Activated T-cell treated with anti-CD3 and anti-CD28 coated beads, Interleukin-2, amount 50 U/mL, for 1 hour (primary cell): Measurements from ENCODE around the gene EPHA4.

Source experiments
- DNase-seq: peaks from one replicate; pipeline ENCODE4 v3.0.0-alpha.2; 2020

The EPHA4 gene

DNA sequence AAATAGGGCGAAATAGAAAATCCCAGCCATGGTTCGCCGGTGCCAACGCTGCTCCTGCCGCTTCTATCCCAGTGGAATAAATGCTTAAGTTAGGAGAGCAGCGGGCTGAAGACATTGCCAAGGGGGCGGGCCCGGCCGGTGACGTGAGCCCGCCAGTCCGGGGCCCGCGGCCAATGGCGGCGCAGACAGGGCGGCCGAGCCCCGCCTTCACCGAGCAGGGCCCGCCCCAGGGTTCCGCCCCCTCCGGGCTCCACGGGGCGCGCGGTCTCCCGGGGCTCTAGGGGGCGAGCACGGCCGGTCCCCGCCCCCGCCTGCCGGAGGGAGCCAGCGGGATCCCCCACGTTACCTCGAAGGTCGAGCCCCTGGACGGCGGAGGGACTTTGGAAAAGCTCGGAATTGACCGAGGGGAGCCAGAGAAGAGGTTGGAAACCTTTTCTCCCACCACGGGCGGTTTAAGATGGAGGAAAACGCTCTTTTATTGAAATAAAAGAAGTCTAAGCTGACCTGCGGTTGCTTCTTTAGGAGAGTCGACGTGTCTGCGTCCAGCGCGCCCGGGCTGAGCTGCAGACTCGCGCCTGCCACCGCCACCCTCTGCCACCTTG is at the start of gene EPHA4:
TSS of gene EPHA4 (minus strand) at position 86 of the 602 bp plus-strand sequence. CDS start at position 30, 56 bp downstream.
- peak; percentile 93 for DNase-seq

- DNase-seq, result no peak
Observed at GRCh38 chr2:221618007-221618406, 45.9 kb upstream of the EPHA4 start.

DNA sequence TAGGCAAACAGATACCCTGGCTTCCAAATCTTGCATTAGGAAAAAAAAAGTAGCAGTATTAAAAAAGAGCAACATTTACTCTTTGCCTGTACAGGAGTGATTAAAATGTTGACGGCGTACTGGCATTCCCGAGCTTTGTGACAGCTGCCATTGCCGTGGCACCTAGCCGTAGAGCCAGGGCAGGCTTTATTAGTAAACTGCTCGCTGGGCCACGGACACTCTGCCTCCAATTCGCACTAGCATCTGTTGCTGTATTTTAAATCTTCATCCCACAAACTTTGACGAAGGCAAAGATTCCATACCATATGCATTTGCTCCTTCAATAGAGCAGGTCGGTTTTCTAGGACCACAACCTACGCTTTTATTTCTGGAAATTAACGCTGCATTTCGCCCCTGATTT is 44.5 kb upstream of the EPHA4 start:
- no peak for DNase-seq

DNA sequence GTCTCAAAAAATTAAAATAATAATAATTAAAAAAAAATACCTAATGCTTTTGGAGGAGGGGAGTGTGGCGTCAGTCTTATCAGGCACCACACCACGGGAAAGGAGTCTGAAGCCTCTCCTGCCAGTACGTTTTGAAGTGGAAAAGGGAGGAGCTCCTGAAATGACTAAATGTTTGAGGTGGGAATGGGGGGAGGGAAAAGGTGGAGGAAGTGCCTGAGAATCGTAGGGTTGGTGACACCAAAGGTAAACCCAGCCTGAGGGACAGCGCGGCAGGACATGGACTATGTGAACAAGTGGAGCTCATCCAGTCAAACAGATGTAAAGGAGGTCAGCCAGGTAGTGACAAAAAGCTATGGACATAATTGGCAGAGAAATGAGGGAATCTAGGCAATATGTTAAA is 42.2 kb upstream of the EPHA4 start:
- no peak for DNase-seq

DNA sequence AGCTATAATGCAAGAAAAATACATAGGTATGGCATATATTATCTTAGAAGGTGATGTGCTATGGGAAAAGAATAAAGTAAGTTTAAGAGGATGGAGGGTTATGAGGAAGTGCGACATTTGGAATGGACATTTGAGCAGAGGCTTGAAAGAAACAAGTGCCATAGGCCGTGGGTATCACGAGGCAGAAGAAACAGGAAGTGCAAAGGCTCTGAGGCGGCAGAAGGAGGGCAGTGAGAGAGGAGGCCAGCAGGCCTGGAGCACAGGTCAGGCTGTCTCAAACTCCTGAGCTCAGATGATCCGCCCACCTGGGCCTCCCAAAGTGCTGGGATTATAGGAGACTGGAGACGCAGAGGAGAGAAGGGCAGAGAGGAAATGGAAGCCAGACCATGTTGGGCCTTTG is 40.7 kb upstream of the EPHA4 start:
- no peak for DNase-seq

- no peak for DNase-seq
Observed at GRCh38 chr2:221612161-221612560, 40.1 kb upstream of the EPHA4 start.

- DNase-seq, result no peak
Observed at GRCh38 chr2:221610675-221611074, 38.6 kb upstream of the EPHA4 start.

- no peak for DNase-seq
Observed at GRCh38 chr2:221610255-221610654, 38.2 kb upstream of the EPHA4 start.

DNA sequence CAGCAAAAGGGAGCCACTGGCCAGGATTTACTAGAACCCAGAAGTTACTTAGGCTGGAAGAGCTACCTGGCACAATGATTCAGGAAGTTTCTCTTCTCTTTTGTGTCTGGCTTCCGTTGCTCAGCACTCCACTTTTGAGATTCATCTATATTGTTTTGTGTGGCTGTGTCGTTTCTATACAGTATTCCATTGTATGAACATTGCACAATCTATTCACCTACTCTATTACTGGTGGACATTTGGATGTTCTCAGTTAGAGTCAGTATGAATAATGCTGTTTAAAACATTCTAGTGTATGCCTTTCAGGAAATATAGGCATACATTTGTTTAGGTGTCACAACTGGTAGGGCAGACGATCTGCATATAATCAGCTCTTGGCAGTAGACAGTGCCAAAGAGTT is 36.3 kb upstream of the EPHA4 start:
- no peak for DNase-seq

- DNase-seq, result no peak
Observed at GRCh38 chr2:221606424-221606823, 34.3 kb upstream of the EPHA4 start.

DNA sequence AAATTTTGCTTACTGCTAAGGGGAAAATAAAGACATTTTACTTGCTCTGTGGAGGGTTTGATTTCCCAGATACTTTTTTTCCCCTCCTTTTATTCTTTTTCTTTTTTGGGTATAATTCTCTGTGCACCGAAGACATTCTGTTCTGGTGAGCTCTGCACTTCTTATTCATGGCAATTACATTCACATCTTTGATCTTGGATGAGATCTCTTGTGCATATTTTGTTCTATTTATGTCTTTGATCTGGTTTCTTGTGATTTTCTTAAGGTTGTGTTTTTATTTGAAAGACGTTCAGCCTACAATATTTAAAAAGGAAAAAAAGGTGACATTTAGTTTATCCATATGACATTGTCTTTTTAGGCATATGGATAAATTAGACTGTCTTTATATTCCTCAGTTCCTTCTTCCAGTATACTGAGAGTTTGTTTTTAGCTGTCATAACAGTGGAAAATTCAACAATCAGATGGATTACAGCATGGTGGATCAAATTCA is 33.7 kb upstream of the EPHA4 start:
- DNase-seq, result no peak

DNA sequence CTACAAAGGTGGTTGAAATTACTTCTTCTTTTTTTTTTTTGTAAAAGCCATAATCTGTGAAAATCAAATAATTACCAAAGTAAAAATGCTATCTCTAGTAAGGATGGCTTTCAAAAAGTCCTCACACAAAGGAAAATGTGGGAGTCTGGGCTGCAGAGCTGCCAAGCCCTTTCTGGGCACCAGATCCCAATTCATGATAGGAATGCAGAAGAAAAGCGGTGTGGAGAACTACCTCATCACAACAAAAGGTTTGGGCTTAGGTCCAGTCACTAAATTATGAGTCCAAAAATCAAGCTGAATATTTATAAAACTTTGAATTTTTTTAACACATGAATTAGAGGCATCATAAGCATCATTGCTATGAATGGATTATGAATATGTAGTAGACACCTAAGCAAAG is 30.8 kb upstream of the EPHA4 start:
- DNase-seq, result no peak

GRCh38 chr2:221601376-221601775 is 29.3 kb upstream of the EPHA4 start:
- DNase-seq, result no peak

DNA sequence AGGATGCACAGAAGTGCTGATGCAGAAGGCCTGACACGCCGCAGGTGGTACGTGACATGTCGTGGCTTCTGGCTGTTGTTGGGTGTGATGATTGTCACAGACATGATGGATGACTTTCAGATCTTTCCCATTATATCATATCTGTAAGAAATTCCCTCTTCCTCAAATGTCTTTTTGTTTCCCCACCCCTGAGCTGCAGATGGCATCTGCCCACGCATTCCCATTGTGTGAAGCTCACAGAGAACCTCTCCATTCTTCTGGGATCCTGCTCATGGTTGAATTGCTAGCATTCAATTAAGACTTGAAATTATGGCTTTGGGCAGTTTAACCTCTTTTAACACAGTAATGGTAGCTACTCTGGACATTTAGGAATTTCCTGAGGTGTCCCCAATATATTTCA is 28.3 kb upstream of the EPHA4 start:
- no peak for DNase-seq

DNA sequence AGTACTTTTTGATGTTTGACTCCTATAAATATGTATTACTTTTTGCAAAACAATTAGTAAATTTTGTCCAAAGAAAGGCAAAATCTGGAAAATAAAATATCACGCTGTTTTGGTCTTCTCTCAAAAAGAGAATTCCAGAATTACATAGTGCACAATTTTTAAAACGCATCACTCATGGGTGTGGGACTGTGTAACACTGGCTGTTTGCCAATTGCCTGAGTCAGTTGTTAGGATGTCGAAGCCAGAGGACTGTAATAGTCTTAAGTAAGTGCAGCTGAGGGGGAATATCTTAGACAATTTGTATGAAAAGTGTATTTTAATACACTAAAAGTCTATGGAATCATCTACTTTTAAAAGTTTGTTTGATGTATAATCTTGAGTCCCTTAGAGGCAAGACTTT is 24.1 kb upstream of the EPHA4 start:
- DNase-seq, result no peak

- DNase-seq, result no peak
Observed at GRCh38 chr2:221590861-221591365, 18.8 kb upstream of the EPHA4 start.

DNA sequence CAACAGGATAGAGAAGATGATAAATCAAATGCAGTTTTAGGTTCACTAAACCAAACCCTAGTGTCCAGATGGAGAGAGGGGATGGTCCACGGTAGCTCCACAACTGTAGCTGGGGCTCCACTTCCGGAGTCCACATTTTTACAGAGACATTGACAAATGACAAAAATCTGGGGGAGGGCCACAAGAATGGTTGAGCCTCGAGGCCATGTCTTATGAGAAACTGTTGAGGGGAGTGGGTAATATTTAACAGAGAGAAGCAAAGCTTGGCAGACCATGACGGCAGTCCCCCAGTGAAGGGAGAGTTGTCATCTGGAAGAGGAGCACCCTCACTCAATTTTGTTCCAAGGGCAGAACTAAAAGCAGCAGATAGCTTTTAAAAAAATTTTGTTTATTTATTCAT is 17.6 kb upstream of the EPHA4 start:
- no peak for DNase-seq

DNA sequence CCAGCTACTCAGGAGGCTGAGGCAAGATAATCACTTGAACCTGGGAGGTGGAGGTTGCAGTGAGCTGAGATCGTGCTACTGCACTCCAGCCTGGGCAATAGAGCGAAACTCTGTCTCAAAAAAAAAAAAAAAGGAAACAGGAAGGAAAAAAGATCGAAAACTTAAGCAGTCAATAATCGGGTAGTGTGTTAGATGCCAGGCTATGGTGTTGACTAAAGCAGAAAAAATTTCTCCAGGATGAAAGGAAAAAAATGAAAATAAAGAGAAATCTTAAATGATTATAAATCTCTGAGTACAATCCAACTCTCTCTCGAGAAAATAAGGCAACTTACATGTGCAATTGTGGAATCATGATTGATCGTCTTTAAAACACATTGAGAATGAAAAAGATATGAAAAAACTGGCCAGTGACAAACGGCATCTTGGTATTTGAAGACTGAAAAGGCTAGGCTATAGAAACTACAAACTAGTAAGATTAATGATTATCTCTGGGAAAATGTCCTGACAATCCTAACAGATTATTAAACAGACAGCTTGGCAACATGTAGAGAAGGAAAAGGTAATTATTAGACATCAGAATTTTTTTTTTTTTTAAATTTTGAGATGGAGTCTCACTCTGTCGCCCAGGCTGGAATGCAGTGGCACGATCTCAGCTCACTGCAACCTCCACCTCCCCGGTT is 16.3 kb upstream of the EPHA4 start:
- no peak for DNase-seq

DNA sequence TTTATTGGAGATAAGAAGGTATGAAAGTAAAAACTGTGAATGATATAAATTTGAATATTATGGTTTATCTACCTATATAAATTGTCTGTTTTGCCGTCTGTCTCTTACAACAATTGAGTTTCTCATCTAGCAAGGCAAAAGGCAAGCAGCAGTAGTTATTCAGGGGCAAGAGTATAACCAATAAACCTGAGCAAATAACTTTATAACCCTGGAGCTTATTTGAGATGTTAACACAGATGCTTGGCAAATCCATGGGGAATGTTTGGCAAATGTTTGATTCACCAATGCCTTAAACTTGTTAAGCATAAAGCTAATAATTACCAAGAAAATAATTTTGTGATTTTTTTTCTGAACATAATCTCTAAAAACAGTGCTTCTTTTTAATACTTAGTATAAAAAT is 9.9 kb upstream of the EPHA4 start:
- no peak for DNase-seq

- DNase-seq, result no peak
Observed at GRCh38 chr2:221574231-221574570, 2.1 kb upstream of the EPHA4 start.

GRCh38 chr2:221573430-221574230 is 1.5 kb upstream of the EPHA4 start:
- peak; percentile 86 for DNase-seq

- DNase-seq, result no peak
Observed at GRCh38 chr2:221572821-221573429, 821 bp upstream of the EPHA4 start.

GRCh38 chr2:221571551-221572218 is 419 bp downstream of the EPHA4 start:
- DNase-seq, result peak; percentile 55
